ENCODE measurements around the gene TIMM44. TPM values are rescaled to one million over a fixed set of nuclear protein-coding genes. Genes with fewer than 3 reads are reported as not detected.

Gene TIMM44
- total and polyA plus RNA-seq, 2 donors (not counting 3 experiments of a cell fraction or from before 2014, with no cell fraction given) = 61.5 to 64.3 TPM

DNA sequence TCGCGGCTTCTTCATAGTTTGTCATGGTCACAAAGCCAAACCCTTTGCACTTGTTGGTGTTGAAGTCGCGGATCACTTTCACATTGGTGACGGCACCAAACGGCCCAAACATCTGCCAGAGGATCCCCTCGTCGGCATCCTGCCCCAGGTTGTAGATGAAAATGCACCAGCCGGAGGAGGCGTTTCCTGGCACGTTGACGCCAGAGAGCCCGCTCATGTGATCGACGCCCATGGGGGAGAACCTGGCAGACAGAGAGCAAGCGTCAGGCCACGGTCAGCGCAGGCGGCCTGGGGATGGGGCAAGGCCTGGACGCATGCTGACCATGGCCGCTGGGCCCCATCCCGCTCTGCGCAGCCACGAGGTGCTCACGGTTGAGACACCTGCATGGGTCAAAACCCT, 20.1 kb upstream of the TIMM44 start:
- Histone ChIP-seq H3K4me1 (ENCODE audit: control insufficient read depth, extremely low read depth, insufficient read depth, low read length) (no peaks in the 10 kb centered on the region), H4K20me1 (replicated peaks; ENCODE audit: control insufficient read depth, extremely low read depth, insufficient read depth, low read length) (no peaks in the 10 kb centered on the region), H3K9ac (replicated peaks; ENCODE audit: extremely low read depth, insufficient read depth, low read length) (no peak overlapping the region), H3K9me1 (replicated peaks; ENCODE audit: control insufficient read depth, extremely low read depth, insufficient read depth, low read length) (no peaks in the 10 kb centered on the region), H3K9me3 (replicated peaks; ENCODE audit: control insufficient read depth, insufficient read depth, low read length) (no peaks in the 10 kb centered on the region), H3K36me3 (ENCODE audit: control insufficient read depth in 2 of 2, extremely low read depth in 1 of 2, insufficient read depth in 2 of 2, low read length in 2 of 2) (peaks cover 24 to 41% of the 10 kb centered on the region in 2 experiments), H3K4me2 (ENCODE audit: insufficient read depth, low read length) (no peak overlapping the region), H3K27me3 (ENCODE audit: control insufficient read depth in 2 of 2, insufficient read depth in 2 of 2, low read length in 2 of 2) (no peaks in the 10 kb centered on the region), H3K4me3 (replicated peaks in 1 of 3; ENCODE audit: insufficient read depth in 1 of 3, low read depth in 1 of 3, low read length in 3 of 3) (no peak overlapping the region), H3K79me2 (ENCODE audit: control insufficient read depth, insufficient read depth, low read length) (no peaks in the 10 kb centered on the region), H3K27ac (ENCODE audit: insufficient read depth, low read depth, low read length) (no peak overlapping the region), H2AFZ (ENCODE audit: low read depth, low read length) (no peak overlapping the region)
- no peak for DNase-seq (ENCODE audit: low read depth, low spot score)
- FAIRE-seq = no peak
- TF ChIP-seq POLR2A (IDR thresholded peaks at IDR 0.05; ENCODE audit: low read depth, low read length) = no peak
- TF ChIP-seq EZH2 (IDR thresholded peaks at IDR 0.05; ENCODE audit: borderline replicate concordance, low read depth, low read length, severe bottlenecking) = no peak
- TF ChIP-seq MYC (IDR thresholded peaks at IDR 0.05; ENCODE audit: low read depth, low read length) = no peak
- no peak for TF ChIP-seq POLR2AphosphoS5 (IDR thresholded peaks at IDR 0.05; ENCODE audit: insufficient read depth, low read depth, low read length)
- TF ChIP-seq, protein P1, sequence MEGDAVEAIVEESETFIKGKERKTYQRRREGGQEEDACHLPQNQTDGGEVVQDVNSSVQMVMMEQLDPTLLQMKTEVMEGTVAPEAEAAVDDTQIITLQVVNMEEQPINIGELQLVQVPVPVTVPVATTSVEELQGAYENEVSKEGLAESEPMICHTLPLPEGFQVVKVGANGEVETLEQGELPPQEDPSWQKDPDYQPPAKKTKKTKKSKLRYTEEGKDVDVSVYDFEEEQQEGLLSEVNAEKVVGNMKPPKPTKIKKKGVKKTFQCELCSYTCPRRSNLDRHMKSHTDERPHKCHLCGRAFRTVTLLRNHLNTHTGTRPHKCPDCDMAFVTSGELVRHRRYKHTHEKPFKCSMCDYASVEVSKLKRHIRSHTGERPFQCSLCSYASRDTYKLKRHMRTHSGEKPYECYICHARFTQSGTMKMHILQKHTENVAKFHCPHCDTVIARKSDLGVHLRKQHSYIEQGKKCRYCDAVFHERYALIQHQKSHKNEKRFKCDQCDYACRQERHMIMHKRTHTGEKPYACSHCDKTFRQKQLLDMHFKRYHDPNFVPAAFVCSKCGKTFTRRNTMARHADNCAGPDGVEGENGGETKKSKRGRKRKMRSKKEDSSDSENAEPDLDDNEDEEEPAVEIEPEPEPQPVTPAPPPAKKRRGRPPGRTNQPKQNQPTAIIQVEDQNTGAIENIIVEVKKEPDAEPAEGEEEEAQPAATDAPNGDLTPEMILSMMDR (IDR thresholded peaks at IDR 0.05; ENCODE audit: extremely low read depth in 1 of 2, insufficient read depth in 1 of 2, low read depth in 1 of 2, low read length in 2 of 2) = no peak
- TF ChIP-seq FOS (IDR thresholded peaks at IDR 0.05; ENCODE audit: borderline replicate concordance, insufficient read depth, low read length) = no peak
- no peak for TF ChIP-seq GATA2 (IDR thresholded peaks at IDR 0.05; ENCODE audit: insufficient read depth, insufficient read length, low read depth, low read length)
- TF ChIP-seq, protein P2, sequence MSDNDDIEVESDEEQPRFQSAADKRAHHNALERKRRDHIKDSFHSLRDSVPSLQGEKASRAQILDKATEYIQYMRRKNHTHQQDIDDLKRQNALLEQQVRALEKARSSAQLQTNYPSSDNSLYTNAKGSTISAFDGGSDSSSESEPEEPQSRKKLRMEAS (IDR thresholded peaks at IDR 0.05; ENCODE audit: insufficient read depth, insufficient read length) = no peak
- TF ChIP-seq JUN (IDR thresholded peaks at IDR 0.05; ENCODE audit: borderline replicate concordance, insufficient read depth, insufficient read length, low read depth) = no peak
- POLR2A ChIA-PET = no interaction called here
- BruUV-seq (replicated peaks) = no TSS peak
- CTCF ChIA-PET = no interaction called here
- dilution Hi-C loops (cut with MboI; ENCODE audit: extremely low pct_ligation_motif_present, low sequenced_read_pairs) (no loop called here), intact Hi-C loops (cut with micrococcal nuclease) (no loop called here)
